Measurements from ENCODE around the gene PRSS38. TPM values are rescaled to one million over a fixed set of nuclear protein-coding genes. Genes with fewer than 3 reads are reported as not detected.

PRSS38 gene
- total and polyA plus RNA-seq, 12 donors: not detected

DNA sequence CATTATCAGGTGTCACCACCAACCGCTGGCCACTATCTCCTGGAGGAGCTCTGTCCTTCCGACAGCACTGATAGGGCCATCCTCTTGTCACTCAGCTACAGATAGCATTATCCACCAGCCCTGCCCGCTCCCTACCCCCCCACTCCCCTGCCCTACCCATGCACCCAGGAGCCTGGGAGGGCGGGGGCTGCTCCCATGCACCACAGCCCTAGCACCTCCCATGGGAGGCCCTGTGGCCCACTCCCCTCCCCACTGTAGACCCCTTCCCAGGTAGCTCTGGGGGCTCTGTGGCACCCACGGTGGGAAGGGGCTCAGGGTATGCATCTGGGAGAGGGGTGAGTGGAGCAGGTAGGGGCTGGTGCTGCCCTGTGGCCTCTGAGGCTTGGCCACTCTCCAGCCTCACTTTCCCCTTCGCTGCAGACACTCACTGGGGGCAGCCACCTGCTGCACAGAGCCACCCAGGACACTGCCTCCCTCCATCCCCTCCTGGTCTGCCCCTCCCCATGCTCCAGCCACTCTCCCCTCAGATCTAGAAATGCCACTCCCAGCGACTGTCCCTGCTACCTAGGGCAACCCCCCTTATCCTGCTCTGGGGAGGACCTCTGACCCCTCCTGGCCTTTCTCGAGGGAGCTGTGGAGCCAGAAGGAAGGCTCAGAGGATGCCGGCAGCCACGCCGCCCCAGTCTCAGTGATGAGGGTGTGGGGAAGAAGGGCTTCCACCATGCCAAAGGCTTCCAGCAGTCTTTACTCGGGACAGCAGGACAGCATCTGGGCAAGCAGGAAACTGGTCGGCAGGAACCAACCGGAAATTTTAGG is 73.8 kb downstream of the PRSS38 start:
- no peaks in the 10 kb centered on the region for H3K36me3 ChIP-seq
- peaks cover 15 to 34% (median 24%) of the 10 kb centered on the region in 9 donors for H3K4me1 ChIP-seq
- no peak for DNase-seq
- intact Hi-C loops (cut with DNase I): loop anchor here in 2 of 10 donors (5.0 to 10.0 kb wide), 4 partner anchors 56 to 104 kb away; partner anchors contain the start of gene WNT9A (in 2 of the 2)
- peaks cover 0 to 13% (median 0%) of the 10 kb centered on the region in 7 donors for H3K27me3 ChIP-seq
- TF ChIP-seq CTCF (IDR thresholded peaks at IDR 0.05): no peak
- no peak overlapping the region for H3K27ac ChIP-seq
- no peaks in the 10 kb centered on the region for H3K9me3 ChIP-seq
- H3K4me3 ChIP-seq: no peak overlapping the region
- no peak for ATAC-seq
- 56 to 58% methylated on average over 14 of the region's 14 CpGs for WGBS, 2 donors

DNA sequence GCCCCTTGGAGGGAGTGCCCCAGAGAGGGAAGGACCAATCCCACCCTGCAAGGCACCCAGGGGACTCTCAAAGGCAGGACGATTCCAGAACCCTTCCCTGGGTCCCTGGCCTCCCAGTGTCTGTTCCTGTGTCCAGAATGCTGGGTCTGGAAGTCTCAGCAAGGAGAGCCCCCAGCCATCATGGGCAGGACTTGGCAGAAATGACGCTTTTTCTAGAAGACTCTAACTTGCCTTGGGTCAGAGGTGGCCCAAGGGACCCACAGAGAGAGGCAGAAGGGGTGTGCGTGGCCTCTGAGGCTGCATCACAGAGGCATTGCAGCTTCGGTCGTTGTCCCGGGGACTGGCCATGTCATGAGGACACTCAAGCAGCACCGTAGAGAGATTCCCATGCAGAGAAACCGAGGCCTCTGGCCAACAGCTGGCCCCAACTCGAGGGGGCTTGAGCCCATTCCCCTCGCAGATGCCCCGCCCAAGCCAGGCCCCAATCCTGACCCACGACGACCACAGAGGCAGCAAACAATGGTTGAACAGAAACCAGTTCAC is 74.5 kb downstream of the PRSS38 start:
- Histone ChIP-seq H3K4me1 (peaks cover 15 to 34% (median 24%) of the 10 kb centered on the region in 9 donors), H3K27ac (no peak overlapping the region), H3K36me3 (no peaks in the 10 kb centered on the region), H3K4me3 (no peak overlapping the region), H3K9me3 (no peaks in the 10 kb centered on the region), H3K27me3 (peaks cover 0 to 13% (median 0%) of the 10 kb centered on the region in 7 donors)
- intact Hi-C loops (cut with DNase I): loop anchor here in 2 of 10 donors (5.0 to 10.0 kb wide), 4 partner anchors 55 to 105 kb away; partner anchors contain the start of gene WNT9A (in 2 of the 2)
- ATAC-seq (no peak), DNase-seq (no peak)
- WGBS, 2 donors: 82 to 84% methylated on average over 13 of the region's 13 CpGs
- TF ChIP-seq CTCF (IDR thresholded peaks at IDR 0.05): no peak

GRCh38 chr1:227890451-227891222 is 75.2 kb downstream of the PRSS38 start:
- intact Hi-C loops (cut with DNase I): no loop called here

More at GRCh38 chr1:227890451-227891222, 75.2 kb downstream of the PRSS38 start:
- TF ChIP-seq CTCF (IDR thresholded peaks at IDR 0.05): no peak
- no peak for ATAC-seq
- no peaks in the 10 kb centered on the region for H3K36me3 ChIP-seq
- H3K9me3 ChIP-seq: no peaks in the 10 kb centered on the region
- H3K27me3 ChIP-seq: peaks cover 0 to 13% (median 0%) of the 10 kb centered on the region in 7 donors
- no peak overlapping the region for H3K27ac ChIP-seq
- H3K4me3 ChIP-seq: no peak overlapping the region
- peaks cover 11 to 28% (median 18%) of the 10 kb centered on the region in 9 donors for H3K4me1 ChIP-seq
- no peak for DNase-seq
- WGBS, 2 donors: 94 to 95% methylated on average over 13 of the region's 13 CpGs

Data from heart right ventricle (tissue), 16 donors.